GM23338 (cell line): ENCODE results near the gene MSRB1. TPM values are rescaled to one million over a fixed set of nuclear protein-coding genes. Genes with fewer than 3 reads are reported as not detected.

Source experiments
- ATAC-seq: fragments of 200-7000 bp; cut with Tn5 transposase; 3 replicates; pipeline ENCODE4 v1.9.1; 2020
- DNase-seq: peaks from one replicate; pipeline ENCODE4 v3.0.0-alpha.2; 2015; ENCODE audit warnings: low spot score
- H2AFZ ChIP-seq: fragments of 200-600 bp; sonication (generic); 2 replicates; pipeline ENCODE4 v1.8.0; 2016; ENCODE audit warnings: antibody characterized with exemption, mild to moderate bottlenecking, moderate library complexity
- H3F3A ChIP-seq: fragments of 200-600 bp; sonication (generic); replicated peaks from 2 replicates; pipeline ENCODE4 v1.8.0; 2017; ENCODE audit warnings: antibody characterized with exemption, mixed run types, low read depth
- H3K27ac ChIP-seq: fragments of 200-600 bp; sonication (generic); 2 replicates; pipeline ENCODE4 v1.6.1; 2016; ENCODE audit warnings: low read depth
- H3K27me3 ChIP-seq: fragments of 200-600 bp; sonication (generic); 2 replicates; pipeline ENCODE4 v1.8.0; 2016; ENCODE audit warnings: mild to moderate bottlenecking, mixed run types, moderate library complexity; ENCODE audit not compliant: insufficient read depth
- H3K36me3 ChIP-seq: fragments of 200-600 bp; sonication (generic); 2 replicates; pipeline ENCODE4 v1.8.0; 2016; ENCODE audit warnings: mild to moderate bottlenecking; ENCODE audit not compliant: insufficient read depth
- H3K4me1 ChIP-seq: fragments of 200-600 bp; sonication (generic); 2 replicates; pipeline ENCODE4 v1.8.0; 2016; ENCODE audit warnings: mild to moderate bottlenecking, moderate library complexity; ENCODE audit not compliant: insufficient read depth
- H3K4me2 ChIP-seq: fragments of 200-600 bp; sonication (generic); 2 replicates; pipeline ENCODE4 v1.7.1; 2017; ENCODE audit warnings: mixed run types
- H3K4me3 ChIP-seq: fragments of 200-600 bp; sonication (generic); 2 replicates; pipeline ENCODE4 v1.6.1; 2016; ENCODE audit warnings: mixed run types
- H3K79me2 ChIP-seq: fragments of 200-600 bp; sonication (generic); replicated peaks from 2 replicates; pipeline ENCODE4 v1.8.0; 2017; ENCODE audit warnings: mild to moderate bottlenecking; ENCODE audit not compliant: insufficient read depth
- H3K9me2 ChIP-seq: fragments of 200-600 bp; sonication (generic); 2 replicates; pipeline ENCODE4 v1.8.0; 2017; ENCODE audit not compliant: insufficient read depth
- H4K20me1 ChIP-seq: fragments of 200-600 bp; sonication (generic); replicated peaks from 2 replicates; pipeline ENCODE4 v1.8.0; 2017; ENCODE audit warnings: mild to moderate bottlenecking; ENCODE audit not compliant: insufficient read depth
- H3K27ac Mint-ChIP-seq: 2 replicates; pipeline ENCODE4 v1.8.0; 2020; ENCODE audit warnings: inconsistent platforms, mild to moderate bottlenecking, moderate library complexity, mixed read lengths
- H3K27me3 Mint-ChIP-seq: 3 replicates; pipeline ENCODE4 v1.8.0; 2022; ENCODE audit warnings: low read depth, mild to moderate bottlenecking, moderate library complexity, mixed read lengths, inconsistent platforms; ENCODE audit not compliant: insufficient read depth, poor library complexity
- H3K36me3 Mint-ChIP-seq: 3 replicates; pipeline ENCODE4 v1.8.0; 2021; ENCODE audit warnings: low read depth, mild to moderate bottlenecking, inconsistent platforms, moderate library complexity, mixed read lengths
- H3K4me1 Mint-ChIP-seq: 3 replicates; pipeline ENCODE4 v1.8.0; 2020; ENCODE audit warnings: mild to moderate bottlenecking, inconsistent platforms, mixed read lengths
- H3K4me3 Mint-ChIP-seq: 3 replicates; pipeline ENCODE4 v1.8.0; 2021; ENCODE audit warnings: moderate library complexity, mild to moderate bottlenecking, inconsistent platforms, mixed read lengths
- H3K9me3 Mint-ChIP-seq: 3 replicates; pipeline ENCODE4 v1.8.0; 2020; ENCODE audit warnings: moderate library complexity, mild to moderate bottlenecking, inconsistent platforms, mixed read lengths
- CREB1 ChIP-seq: fragments of 250-450 bp; sonication (Bioruptor Pico); IDR thresholded peaks from 2 replicates; pipeline ENCODE4 v1.5.0; 2020; ENCODE audit warnings: low read depth, mild to moderate bottlenecking, moderate library complexity
- EZH2phosphoT487 ChIP-seq: fragments of 200-600 bp; sonication (generic); IDR thresholded peaks from one replicate; pipeline ENCODE4 v1.8.1; 2018; ENCODE audit warnings: antibody characterized with exemption; ENCODE audit not compliant: unreplicated experiment
- JUNB ChIP-seq: IDR thresholded peaks from one replicate; pipeline ENCODE4 v1.6.1; 2016; ENCODE audit warnings: antibody characterized with exemption; ENCODE audit not compliant: unreplicated experiment
- POLR2AphosphoS5 ChIP-seq: IDR thresholded peaks from 2 replicates; pipeline ENCODE4 v1.6.1; 2016; ENCODE audit warnings: antibody characterized with exemption, low read depth
- ZNF462 ChIP-seq: fragments of 250-450 bp; sonication (Bioruptor Pico); IDR thresholded peaks from 2 replicates; pipeline ENCODE4 v1.5.0; 2020; ENCODE audit warnings: mild to moderate bottlenecking, moderate library complexity
- polyA plus RNA-seq: library from polyadenylated mRNA; unstranded; fragments of >200 nt; fragmentation: Nextera tagmentation; extraction: Ambion mirVana; gene quantifications from 2 replicates; pipeline ENCODE4 v1.2.1, GENCODE V29; 2016
- total RNA-seq: library from RNA; depleted of rRNA; stranded (reverse); fragments of >200 nt; shearing (Covaris generic); gene quantifications from 2 replicates; pipeline ENCODE4 v1.2.3, GENCODE V29; 2014
- TF ChIP-seq, protein P1 (sequence below): IDR thresholded peaks from 2 replicates; pipeline ENCODE4 v1.6.1; 2016; ENCODE audit warnings: antibody characterized with exemption

Gene MSRB1
- total and polyA plus RNA-seq, 2 experiments from 2014 or later = 30.4 to 31.3 TPM

GRCh38 chr16:1949507-1949906 lies 6.5 kb upstream of the MSRB1 start (continued):
- TF ChIP-seq CREB1 (CRISPR knock-in tag) = no peak
- no peak for TF ChIP-seq EZH2phosphoT487
- TF ChIP-seq JUNB = no peak

DNA sequence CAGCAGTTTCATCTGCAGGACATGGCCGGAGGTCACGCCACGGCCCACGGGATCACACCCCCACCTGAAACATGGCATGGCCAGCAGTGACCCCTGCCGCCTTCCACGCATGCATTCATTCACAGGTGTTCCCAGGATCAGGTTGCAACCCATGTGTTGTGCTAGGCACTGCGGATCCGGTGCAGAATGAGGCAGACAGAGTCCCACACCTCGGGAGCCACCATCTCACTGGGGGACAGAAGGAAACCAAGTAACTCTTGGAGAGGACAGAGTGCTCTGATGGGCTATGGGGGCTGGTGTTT lies 4.3 kb upstream of the MSRB1 start:
- Histone ChIP-seq H2AFZ (no peak overlapping the region), H3K9me2 (no peaks in the 10 kb centered on the region), H3K36me3 (no peaks in the 10 kb centered on the region), H4K20me1 (no peaks in the 10 kb centered on the region), H3K27me3 (no peaks in the 10 kb centered on the region), H3K4me1 (peaks cover 7% of the 10 kb centered on the region; the same call in 1 of the 2 replicates), H3F3A (0 out of 2 replicates have a peak, but pooled peaks cover 3% of the 10 kb centered on the region), H3K4me2 (no peak overlapping the region), H3K27ac (no peak overlapping the region), H3K79me2 (no peaks in the 10 kb centered on the region), H3K4me3 (no peak overlapping the region)
- Mint-ChIP-seq H3K4me1 (peaks cover 12% of the 10 kb centered on the region), H3K9me3 (no peaks in the 10 kb centered on the region), H3K27me3 (peaks cover 12% of the 10 kb centered on the region), H3K36me3 (no peaks in the 10 kb centered on the region; the same call in 2 of the 3 replicates), H3K27ac (no peak overlapping the region), H3K4me3 (no peak overlapping the region; the same call in 2 of the 3 replicates)
- no peak for TF ChIP-seq ZNF462
- no peak for TF ChIP-seq POLR2AphosphoS5
- TF ChIP-seq, protein P1, sequence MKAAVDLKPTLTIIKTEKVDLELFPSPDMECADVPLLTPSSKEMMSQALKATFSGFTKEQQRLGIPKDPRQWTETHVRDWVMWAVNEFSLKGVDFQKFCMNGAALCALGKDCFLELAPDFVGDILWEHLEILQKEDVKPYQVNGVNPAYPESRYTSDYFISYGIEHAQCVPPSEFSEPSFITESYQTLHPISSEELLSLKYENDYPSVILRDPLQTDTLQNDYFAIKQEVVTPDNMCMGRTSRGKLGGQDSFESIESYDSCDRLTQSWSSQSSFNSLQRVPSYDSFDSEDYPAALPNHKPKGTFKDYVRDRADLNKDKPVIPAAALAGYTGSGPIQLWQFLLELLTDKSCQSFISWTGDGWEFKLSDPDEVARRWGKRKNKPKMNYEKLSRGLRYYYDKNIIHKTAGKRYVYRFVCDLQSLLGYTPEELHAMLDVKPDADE = no peak
- DNase-seq (no peak), ATAC-seq (no peak)
